GM12892 (cell line): ENCODE data around the gene FARSA.

Experiments
- POLR2A ChIP-seq: IDR thresholded peaks from 2 replicates; pipeline ENCODE4 v1.6.1; 2011; ENCODE audit warnings: low read depth, low read length, control low read depth
- POLR2AphosphoS5 ChIP-seq: IDR thresholded peaks from 2 replicates; pipeline ENCODE4 v1.6.1; 2011; ENCODE audit warnings: low read depth, low read length, control low read depth
- TAF1 ChIP-seq: IDR thresholded peaks from 2 replicates; pipeline ENCODE4 v1.6.1; 2011; ENCODE audit warnings: low read depth, mild to moderate bottlenecking, control low read depth, low read length, borderline replicate concordance

DNA sequence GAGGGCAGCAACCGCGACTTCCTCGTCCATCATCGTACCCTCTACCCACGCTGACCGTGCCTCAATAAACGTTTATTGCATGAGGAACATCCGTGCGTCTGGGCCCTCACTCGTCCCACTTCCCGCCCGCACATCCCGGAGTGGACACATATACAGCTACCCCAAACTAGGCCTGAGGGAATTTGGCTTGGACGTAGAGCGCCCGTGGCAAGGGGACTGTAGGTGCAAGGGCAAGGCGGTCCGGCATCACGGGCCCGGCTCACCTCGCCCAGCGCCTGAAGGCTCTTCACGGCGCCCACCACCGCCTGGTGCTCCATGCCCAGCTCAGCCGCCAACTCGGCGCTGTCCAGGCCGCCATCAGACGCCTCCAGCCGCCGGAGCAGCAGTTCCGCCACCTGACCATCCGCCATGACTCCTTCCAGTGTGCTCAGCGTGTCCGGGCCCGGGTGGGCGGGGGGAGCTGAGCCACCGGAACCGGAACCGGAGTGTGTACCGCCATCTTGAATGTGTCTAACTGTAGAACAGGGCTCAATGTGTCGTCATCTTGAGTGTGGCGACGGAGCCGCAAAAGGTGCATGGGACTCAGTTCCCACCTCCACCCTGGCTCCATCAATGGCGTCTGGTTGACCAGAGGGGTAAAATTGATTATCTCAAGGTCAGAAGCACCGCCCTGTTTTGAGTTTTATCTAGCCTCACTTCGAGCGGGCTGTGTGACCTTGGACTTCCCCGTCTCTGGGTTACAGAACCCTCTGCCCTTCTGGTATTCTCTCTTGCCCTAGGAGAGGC lies at the start of gene FARSA:
- TF ChIP-seq POLR2A: peak; percentile 96
- peak; percentile 96 for TF ChIP-seq POLR2AphosphoS5
- TF ChIP-seq TAF1: peak; percentile 93
